HEK293T (cell line): ENCODE results near the gene VASH1.

Experiments
- CTCF ChIA-PET: fragments of 350-600 bp; formaldehyde crosslinking; extraction: SDS; loops from one replicate; lab custom pipeline; 2021; ENCODE audit warnings: antibody characterized with exemption, inconsistent platforms; lab: Yijun Ruan, JAX
- POLR2A ChIA-PET: fragments of 350-600 bp; formaldehyde crosslinking; extraction: SDS; loops from one replicate; lab custom pipeline; 2020; ENCODE audit warnings: antibody characterized with exemption, inconsistent platforms; lab: Yijun Ruan, JAX
- DNase-seq: peaks from one replicate; pipeline ENCODE4 v3.0.0; 2012; ENCODE audit warnings: mixed read lengths; ENCODE audit errors: extremely low spot score
- ARNT ChIP-seq: fragments of 450-650 bp; IDR thresholded peaks from 2 replicates; pipeline ENCODE4 v1.6.1; 2017; ENCODE audit warnings: mild to moderate bottlenecking
- BHLHE40 ChIP-seq: fragments of 450-650 bp; IDR thresholded peaks from 2 replicates; pipeline ENCODE4 v1.6.1; 2016; ENCODE audit warnings: mild to moderate bottlenecking, moderate library complexity, borderline replicate concordance
- CTBP1 ChIP-seq: fragments of 450-650 bp; IDR thresholded peaks from 2 replicates; pipeline ENCODE4 v1.6.1; 2016; ENCODE audit warnings: borderline replicate concordance
- ELF4 ChIP-seq: fragments of 450-650 bp; IDR thresholded peaks from 2 replicates; pipeline ENCODE4 v1.6.1; 2017; ENCODE audit warnings: antibody characterized with exemption
- FOXA1 ChIP-seq: fragments of 450-650 bp; IDR thresholded peaks from 2 replicates; pipeline ENCODE4 v1.6.1; 2016; ENCODE audit warnings: mild to moderate bottlenecking
- FOXK2 ChIP-seq: fragments of 450-650 bp; IDR thresholded peaks from 2 replicates; pipeline ENCODE4 v1.6.1; 2016; ENCODE audit warnings: mild to moderate bottlenecking
- FOXM1 ChIP-seq: fragments of 450-650 bp; IDR thresholded peaks from 2 replicates; pipeline ENCODE4 v1.6.1; 2017; ENCODE audit warnings: mild to moderate bottlenecking, borderline replicate concordance
- HDGF ChIP-seq: fragments of 450-650 bp; IDR thresholded peaks from 2 replicates; pipeline ENCODE4 v1.6.1; 2017; ENCODE audit warnings: antibody characterized with exemption, borderline replicate concordance
- L3MBTL2 ChIP-seq: fragments of 450-650 bp; conservative IDR thresholded peaks from 2 replicates; pipeline ENCODE4 v1.6.1; 2016; ENCODE audit warnings: mild to moderate bottlenecking
- LEF1 ChIP-seq: fragments of 450-650 bp; IDR thresholded peaks from 2 replicates; pipeline ENCODE4 v1.6.1; 2017; ENCODE audit warnings: mild to moderate bottlenecking, borderline replicate concordance
- NFRKB ChIP-seq: fragments of 450-650 bp; IDR thresholded peaks from 2 replicates; pipeline ENCODE4 v1.6.1; 2016; ENCODE audit warnings: mild to moderate bottlenecking, moderate library complexity
- SP1 ChIP-seq: fragments of 450-650 bp; IDR thresholded peaks from 2 replicates; pipeline ENCODE4 v1.6.1; 2017
- SUZ12 ChIP-seq: fragments of 450-650 bp; IDR thresholded peaks from 2 replicates; pipeline ENCODE4 v1.6.1; 2016; ENCODE audit warnings: mild to moderate bottlenecking
- TARDBP ChIP-seq: fragments of 450-650 bp; IDR thresholded peaks from 2 replicates; pipeline ENCODE4 v1.6.1; 2016
- ZNF384 ChIP-seq: fragments of 450-650 bp; IDR thresholded peaks from 2 replicates; pipeline ENCODE4 v1.6.1; 2016
- TF ChIP-seq, protein P1 (sequence below): fragments of 450-650 bp; IDR thresholded peaks from 2 replicates; pipeline ENCODE4 v1.6.1; 2016

The VASH1 gene

DNA sequence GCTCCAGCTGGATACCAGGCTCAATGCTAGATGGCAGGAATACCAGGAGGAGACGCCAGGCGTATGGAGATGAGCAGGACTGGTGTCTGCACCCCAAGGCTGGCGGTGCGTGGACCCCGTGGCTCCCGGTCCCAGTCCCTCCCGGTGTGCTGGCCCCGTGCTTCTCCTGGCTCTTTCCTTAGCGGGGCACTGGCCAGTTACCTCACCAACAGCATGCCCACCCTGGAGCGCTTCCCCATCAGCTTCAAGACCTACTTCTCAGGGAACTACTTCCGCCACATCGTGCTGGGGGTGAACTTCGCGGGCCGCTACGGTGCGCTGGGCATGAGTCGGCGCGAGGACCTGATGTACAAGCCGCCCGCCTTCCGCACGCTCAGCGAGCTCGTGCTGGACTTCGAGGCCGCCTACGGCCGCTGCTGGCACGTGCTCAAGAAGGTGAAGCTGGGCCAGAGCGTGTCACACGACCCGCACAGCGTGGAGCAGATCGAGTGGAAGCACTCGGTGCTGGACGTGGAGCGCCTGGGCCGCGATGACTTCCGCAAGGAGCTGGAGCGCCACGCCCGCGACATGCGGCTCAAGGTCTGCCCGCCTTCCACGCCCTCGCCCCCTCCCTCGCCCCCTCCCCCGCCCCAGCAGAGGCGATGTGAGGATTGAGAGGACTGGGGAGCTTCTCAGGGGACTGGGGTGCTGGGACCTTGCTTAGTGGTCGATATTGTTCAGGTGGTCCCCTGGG is 14.6 kb downstream of the VASH1 start:
- POLR2A ChIA-PET, result interaction anchor here (0.8 kb wide), 1 partner anchor 11 kb away, joined by 3 read pairs; no protein-coding TSS in a partner anchor
- no peak for DNase-seq
- no peak for TF ChIP-seq HDGF
- no peak for TF ChIP-seq FOXK2
- no peak for TF ChIP-seq ELF4
- no peak for TF ChIP-seq TARDBP
- no peak for TF ChIP-seq SP1
- no peak for TF ChIP-seq BHLHE40
- no peak for TF ChIP-seq ARNT
- TF ChIP-seq ZNF384, result no peak
- TF ChIP-seq CTBP1, result no peak
- no peak for TF ChIP-seq L3MBTL2
- TF ChIP-seq, protein P1, sequence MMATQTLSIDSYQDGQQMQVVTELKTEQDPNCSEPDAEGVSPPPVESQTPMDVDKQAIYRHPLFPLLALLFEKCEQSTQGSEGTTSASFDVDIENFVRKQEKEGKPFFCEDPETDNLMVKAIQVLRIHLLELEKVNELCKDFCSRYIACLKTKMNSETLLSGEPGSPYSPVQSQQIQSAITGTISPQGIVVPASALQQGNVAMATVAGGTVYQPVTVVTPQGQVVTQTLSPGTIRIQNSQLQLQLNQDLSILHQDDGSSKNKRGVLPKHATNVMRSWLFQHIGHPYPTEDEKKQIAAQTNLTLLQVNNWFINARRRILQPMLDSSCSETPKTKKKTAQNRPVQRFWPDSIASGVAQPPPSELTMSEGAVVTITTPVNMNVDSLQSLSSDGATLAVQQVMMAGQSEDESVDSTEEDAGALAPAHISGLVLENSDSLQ, result no peak
- TF ChIP-seq FOXM1, result no peak
- TF ChIP-seq LEF1, result no peak
- CTCF ChIA-PET, result interaction anchor here (1.0 to 1.3 kb wide), 2 partner anchors 9 kb away, joined by 4 to 5 read pairs; no protein-coding TSS in a partner anchor

DNA sequence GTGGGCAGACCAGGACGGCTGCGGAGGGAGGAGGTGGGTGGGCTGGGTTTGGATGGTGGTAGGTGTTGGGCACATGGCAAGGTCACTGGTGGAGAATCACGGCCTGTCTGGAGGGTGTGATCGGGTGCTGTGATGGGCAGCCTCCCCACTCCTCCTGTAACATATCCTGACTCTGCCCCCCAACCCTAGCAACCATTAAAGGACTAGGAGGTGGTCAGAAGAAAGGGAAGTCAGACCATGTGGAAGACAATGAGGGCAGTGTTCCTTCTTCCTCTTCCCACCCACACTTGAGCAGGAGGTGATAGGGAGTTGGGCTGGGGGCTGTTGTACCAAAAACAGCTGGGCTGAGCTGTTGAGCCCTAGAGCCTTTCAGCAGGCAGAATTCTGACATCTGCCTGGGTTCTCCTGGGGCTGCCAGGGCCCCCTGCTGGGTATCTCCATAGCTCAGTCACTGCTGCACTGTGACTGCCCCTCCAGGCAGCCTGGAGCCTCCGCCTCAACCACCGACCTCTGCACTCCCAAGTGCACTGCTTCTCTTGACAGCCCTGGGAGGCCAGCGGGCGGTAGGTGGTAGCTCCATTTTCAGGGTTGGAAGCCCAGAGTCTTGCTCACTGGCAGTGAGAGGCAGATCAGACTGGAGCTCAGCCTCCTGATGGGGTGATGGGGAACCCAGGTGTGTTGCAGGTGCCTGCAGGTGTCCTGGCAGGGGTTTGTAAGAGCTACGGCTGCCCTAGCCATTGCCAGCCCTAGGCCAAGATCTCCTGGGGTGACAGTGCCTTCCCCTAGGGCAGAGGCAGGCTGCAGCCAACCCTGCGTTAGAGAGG is 15.4 kb downstream of the VASH1 start:
- POLR2A ChIA-PET, result interaction anchor here (0.6 to 0.8 kb wide), 2 partner anchors 10 to 48 kb away, joined by 3 read pairs; no protein-coding TSS in a partner anchor

DNA sequence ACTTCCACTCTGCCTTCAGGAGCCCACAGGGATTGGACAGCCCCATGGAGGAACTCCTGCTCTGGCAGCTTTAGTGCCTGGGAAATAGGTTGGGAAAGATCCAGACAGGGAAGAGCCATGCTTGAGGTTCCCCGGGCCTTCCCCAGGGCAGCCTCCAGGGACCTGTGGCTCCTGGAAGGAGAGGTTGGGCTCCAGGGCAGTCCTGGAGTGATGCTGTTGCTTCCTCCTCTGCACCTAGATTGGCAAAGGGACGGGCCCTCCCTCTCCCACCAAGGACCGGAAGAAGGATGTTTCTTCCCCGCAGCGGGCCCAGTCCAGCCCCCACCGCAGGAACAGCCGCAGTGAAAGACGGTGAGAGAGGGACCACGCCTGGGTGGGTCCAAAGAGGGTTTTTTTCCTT is 16.5 kb downstream of the VASH1 start:
- no peak for DNase-seq
- TF ChIP-seq SP1 (no peak), FOXK2 (no peak), SUZ12 (no peak), CTBP1 (no peak), TARDBP (no peak), L3MBTL2 (no peak), HDGF (no peak)
- POLR2A ChIA-PET, result interaction anchor here (0.6 kb wide), 1 partner anchor 46 kb away, joined by 3 read pairs; no protein-coding TSS in a partner anchor
- CTCF ChIA-PET, result interaction anchor here (0.7 to 0.8 kb wide), 2 partner anchors 17 to 130 kb away, joined by 3 read pairs; no protein-coding TSS in a partner anchor

More for the DNA sequence above, 15.4 kb downstream of the VASH1 start:
- no peak for DNase-seq
- CTCF ChIA-PET, result interaction anchor here (0.5 to 1.3 kb wide), 5 partner anchors 8 to 129 kb away, joined by 3 to 5 read pairs (median 4); no protein-coding TSS in a partner anchor
- TF ChIP-seq ARNT (no peak), CTBP1 (no peak), ELF4 (no peak), L3MBTL2 (no peak), BHLHE40 (no peak), FOXA1 (no peak), ZNF384 (no peak), SP1 (no peak), FOXM1 (no peak), LEF1 (no peak), NFRKB (no peak), SUZ12 (no peak), HDGF (no peak), TARDBP (no peak), FOXK2 (no peak)
- TF ChIP-seq, protein P1, result no peak

DNA sequence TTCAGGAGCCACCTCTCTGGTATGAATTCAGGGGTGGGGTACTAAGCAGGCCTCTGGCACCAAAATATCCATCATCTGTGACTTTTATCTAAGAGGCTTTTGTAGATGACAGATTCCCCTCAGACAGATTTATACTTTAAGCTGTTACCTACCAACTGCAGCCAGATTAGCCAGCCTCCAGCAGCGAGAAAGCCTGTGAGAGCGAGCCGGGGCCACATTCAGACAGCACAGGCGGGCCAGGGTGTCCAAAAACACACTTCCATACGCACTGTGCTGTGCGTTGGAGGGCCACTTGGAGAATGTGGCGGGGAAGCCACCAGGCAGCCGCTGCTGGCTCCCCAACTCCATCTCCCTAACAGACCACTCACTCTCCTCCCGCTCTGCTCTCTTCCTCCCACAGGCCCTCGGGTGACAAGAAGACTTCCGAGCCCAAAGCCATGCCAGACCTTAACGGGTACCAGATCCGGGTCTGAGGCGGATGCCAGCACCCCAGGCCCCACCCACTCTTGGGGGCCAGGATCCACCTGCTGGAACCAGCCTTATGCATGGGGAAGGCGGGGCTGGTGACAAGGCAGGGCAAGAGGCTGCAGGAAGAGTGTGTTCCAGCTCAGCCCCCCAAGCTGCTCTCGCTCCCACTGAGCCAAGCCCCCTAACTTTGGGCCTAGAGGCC is 17.4 kb downstream of the VASH1 start:
- no peak for TF ChIP-seq HDGF
- no peak for TF ChIP-seq TARDBP
- TF ChIP-seq, protein P1, result no peak
- TF ChIP-seq FOXA1, result no peak
- TF ChIP-seq ARNT, result no peak
- TF ChIP-seq CTBP1, result no peak
- no peak for TF ChIP-seq NFRKB
- TF ChIP-seq ELF4, result no peak
- no peak for TF ChIP-seq SUZ12
- no peak for TF ChIP-seq FOXM1
- no peak for TF ChIP-seq LEF1
- TF ChIP-seq ZNF384, result no peak
- no peak for TF ChIP-seq BHLHE40
- TF ChIP-seq SP1, result no peak
- no peak for TF ChIP-seq L3MBTL2
- no peak for TF ChIP-seq FOXK2
- ChIA-PET POLR2A (interaction anchor here (3.0 kb wide), 1 partner anchor 34 kb away, joined by 7 read pairs; the partner anchor contains the start of gene ANGEL1), CTCF (no interaction called here)
- DNase-seq, result no peak
